ENCODE results near the gene MAP3K13. TPM values are rescaled to one million over a fixed set of nuclear protein-coding genes. Genes with fewer than 3 reads are reported as not detected.

Gene MAP3K13
- polyA plus RNA-seq, 1 donor (not counting 4 experiments of a cell fraction or from before 2014, with no cell fraction given): 23.0 TPM

DNA sequence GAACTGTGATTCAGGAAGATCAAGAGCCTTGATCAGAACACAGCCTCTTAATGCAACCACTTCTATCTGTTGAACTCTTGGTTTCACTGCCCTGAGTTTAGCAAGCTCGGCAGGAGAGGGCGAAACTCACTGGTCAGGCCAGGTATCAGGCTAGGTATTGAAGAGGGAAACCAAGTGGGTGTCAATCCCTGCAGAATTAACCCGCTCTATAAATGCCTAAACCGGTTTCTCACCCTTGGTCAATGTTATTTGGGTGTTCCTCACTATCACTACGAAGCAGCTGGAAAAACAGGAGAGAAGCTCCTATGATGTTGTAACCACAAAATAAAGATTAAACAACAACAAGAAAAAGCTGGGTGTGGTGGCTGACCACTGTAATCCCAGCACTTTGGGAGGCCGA is 165.6 kb downstream of the MAP3K13 start:
- Histone ChIP-seq H3K9ac (ENCODE audit: control insufficient read depth, extremely low read depth, insufficient read depth, low read length) (no peak overlapping the region), H3K79me2 (ENCODE audit: control insufficient read depth, insufficient read depth, low read length) (no peaks in the 10 kb centered on the region), H4K20me1 (ENCODE audit: control insufficient read depth, extremely low read depth, insufficient read depth, low read length) (no peaks in the 10 kb centered on the region), H3K4me1 (ENCODE audit: control insufficient read depth, extremely low read depth, insufficient read depth, low read length) (peaks cover 3% of the 10 kb centered on the region), H3K36me3 (ENCODE audit: control insufficient read depth in 2 of 2, extremely low read depth in 1 of 2, insufficient read depth in 2 of 2, low read length in 2 of 2) (no peaks in the 10 kb centered on the region), H3K9me3 (ENCODE audit: control insufficient read depth, low read depth, low read length) (no peaks in the 10 kb centered on the region), H3K27ac (ENCODE audit: control insufficient read depth, insufficient read depth, low read length) (no peak overlapping the region), H3K4me3 (ENCODE audit: control insufficient read depth in 2 of 3, extremely low read depth in 1 of 3, insufficient read depth in 2 of 3, low read depth in 1 of 3, low read length in 3 of 3) (no peak overlapping the region), H3K9me1 (ENCODE audit: control insufficient read depth, extremely low read depth, insufficient read depth, low read length) (no peaks in the 10 kb centered on the region), H3K27me3 (ENCODE audit: control insufficient read depth, extremely low read depth, insufficient read depth, low read length) (no peaks in the 10 kb centered on the region), H3K4me2 (ENCODE audit: control insufficient read depth, extremely low read depth, insufficient read depth, low read depth, low read length) (no peak overlapping the region), H2AFZ (ENCODE audit: control insufficient read depth, low read length) (no peak overlapping the region)
- dilution Hi-C loops (cut with MboI; ENCODE audit: extremely low pct_ligation_motif_present, low sequenced_read_pairs): no loop called here
- DNase-seq (ENCODE audit: low read depth, low spot score): no peak
- FAIRE-seq: no peak
- TF ChIP-seq, protein P1, sequence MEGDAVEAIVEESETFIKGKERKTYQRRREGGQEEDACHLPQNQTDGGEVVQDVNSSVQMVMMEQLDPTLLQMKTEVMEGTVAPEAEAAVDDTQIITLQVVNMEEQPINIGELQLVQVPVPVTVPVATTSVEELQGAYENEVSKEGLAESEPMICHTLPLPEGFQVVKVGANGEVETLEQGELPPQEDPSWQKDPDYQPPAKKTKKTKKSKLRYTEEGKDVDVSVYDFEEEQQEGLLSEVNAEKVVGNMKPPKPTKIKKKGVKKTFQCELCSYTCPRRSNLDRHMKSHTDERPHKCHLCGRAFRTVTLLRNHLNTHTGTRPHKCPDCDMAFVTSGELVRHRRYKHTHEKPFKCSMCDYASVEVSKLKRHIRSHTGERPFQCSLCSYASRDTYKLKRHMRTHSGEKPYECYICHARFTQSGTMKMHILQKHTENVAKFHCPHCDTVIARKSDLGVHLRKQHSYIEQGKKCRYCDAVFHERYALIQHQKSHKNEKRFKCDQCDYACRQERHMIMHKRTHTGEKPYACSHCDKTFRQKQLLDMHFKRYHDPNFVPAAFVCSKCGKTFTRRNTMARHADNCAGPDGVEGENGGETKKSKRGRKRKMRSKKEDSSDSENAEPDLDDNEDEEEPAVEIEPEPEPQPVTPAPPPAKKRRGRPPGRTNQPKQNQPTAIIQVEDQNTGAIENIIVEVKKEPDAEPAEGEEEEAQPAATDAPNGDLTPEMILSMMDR (optimal IDR thresholded peaks at IDR 0.05 in 1 of 3, IDR thresholded peaks at IDR 0.05 in 1 of 3, conservative IDR thresholded peaks at IDR 0.05 in 1 of 3; ENCODE audit: extremely low read depth in 1 of 3, insufficient read depth in 2 of 3, low read length in 3 of 3): no peak
- no peak for TF ChIP-seq EZH2 (IDR thresholded peaks at IDR 0.05; ENCODE audit: low read length)

DNA sequence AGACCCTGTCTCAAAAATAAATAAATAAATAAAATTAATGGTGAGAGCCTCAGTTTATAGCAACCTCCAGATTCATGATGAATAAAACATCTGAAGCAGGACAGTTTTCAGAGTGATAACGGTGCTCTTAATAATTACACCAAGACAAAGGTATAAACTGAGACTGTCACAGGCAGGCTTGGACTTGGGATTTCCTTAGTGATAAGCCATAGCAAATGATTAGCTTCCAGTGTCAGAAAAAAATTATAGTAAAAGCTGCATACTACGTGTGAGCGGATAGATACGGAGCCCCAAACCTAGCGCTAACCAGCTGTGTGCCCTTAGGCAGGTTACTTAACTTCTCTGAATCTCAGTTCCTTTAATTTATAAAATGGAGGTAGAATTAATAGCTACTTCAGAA is 167.9 kb downstream of the MAP3K13 start:
- no peaks in the 10 kb centered on the region for H3K79me2 ChIP-seq (ENCODE audit: control insufficient read depth, insufficient read depth, low read length)
- no peaks in the 10 kb centered on the region for H4K20me1 ChIP-seq (ENCODE audit: control insufficient read depth, extremely low read depth, insufficient read depth, low read length)
- H3K4me1 ChIP-seq (ENCODE audit: control insufficient read depth, extremely low read depth, insufficient read depth, low read length): peaks cover 3% of the 10 kb centered on the region
- no peak overlapping the region for H2AFZ ChIP-seq (ENCODE audit: control insufficient read depth, low read length)
- FAIRE-seq (no peak), DNase-seq (ENCODE audit: low read depth, low spot score) (no peak)
- no peak overlapping the region for H3K4me3 ChIP-seq (ENCODE audit: control insufficient read depth in 2 of 3, extremely low read depth in 1 of 3, insufficient read depth in 2 of 3, low read depth in 1 of 3, low read length in 3 of 3)
- no peak overlapping the region for H3K9ac ChIP-seq (ENCODE audit: control insufficient read depth, extremely low read depth, insufficient read depth, low read length)
- no peaks in the 10 kb centered on the region for H3K9me3 ChIP-seq (ENCODE audit: control insufficient read depth, low read depth, low read length)
- H3K36me3 ChIP-seq (ENCODE audit: control insufficient read depth in 2 of 2, extremely low read depth in 1 of 2, insufficient read depth in 2 of 2, low read length in 2 of 2): no peaks in the 10 kb centered on the region
- H3K27ac ChIP-seq (ENCODE audit: control insufficient read depth, insufficient read depth, low read length): no peak overlapping the region
- no peak for TF ChIP-seq EZH2 (IDR thresholded peaks at IDR 0.05; ENCODE audit: low read length)
- TF ChIP-seq, protein P1 (optimal IDR thresholded peaks at IDR 0.05 in 1 of 3, IDR thresholded peaks at IDR 0.05 in 1 of 3, conservative IDR thresholded peaks at IDR 0.05 in 1 of 3; ENCODE audit: extremely low read depth in 1 of 3, insufficient read depth in 2 of 3, low read length in 3 of 3): no peak
- no peaks in the 10 kb centered on the region for H3K9me1 ChIP-seq (ENCODE audit: control insufficient read depth, extremely low read depth, insufficient read depth, low read length)
- H3K4me2 ChIP-seq (ENCODE audit: control insufficient read depth, extremely low read depth, insufficient read depth, low read depth, low read length): no peak overlapping the region
- dilution Hi-C loops (cut with MboI; ENCODE audit: extremely low pct_ligation_motif_present, low sequenced_read_pairs): no loop called here
- no peaks in the 10 kb centered on the region for H3K27me3 ChIP-seq (ENCODE audit: control insufficient read depth, extremely low read depth, insufficient read depth, low read length)
